Measurements from ENCODE around the gene FABP3. TPM values are rescaled to one million over a fixed set of nuclear protein-coding genes. Genes with fewer than 3 reads are reported as not detected.

The FABP3 gene
- total and polyA plus RNA-seq, 2 of the 13 experiments (the other 11 are each of a cell fraction or from before 2014, with no cell fraction given) = 0.21 to 0.24 TPM

DNA sequence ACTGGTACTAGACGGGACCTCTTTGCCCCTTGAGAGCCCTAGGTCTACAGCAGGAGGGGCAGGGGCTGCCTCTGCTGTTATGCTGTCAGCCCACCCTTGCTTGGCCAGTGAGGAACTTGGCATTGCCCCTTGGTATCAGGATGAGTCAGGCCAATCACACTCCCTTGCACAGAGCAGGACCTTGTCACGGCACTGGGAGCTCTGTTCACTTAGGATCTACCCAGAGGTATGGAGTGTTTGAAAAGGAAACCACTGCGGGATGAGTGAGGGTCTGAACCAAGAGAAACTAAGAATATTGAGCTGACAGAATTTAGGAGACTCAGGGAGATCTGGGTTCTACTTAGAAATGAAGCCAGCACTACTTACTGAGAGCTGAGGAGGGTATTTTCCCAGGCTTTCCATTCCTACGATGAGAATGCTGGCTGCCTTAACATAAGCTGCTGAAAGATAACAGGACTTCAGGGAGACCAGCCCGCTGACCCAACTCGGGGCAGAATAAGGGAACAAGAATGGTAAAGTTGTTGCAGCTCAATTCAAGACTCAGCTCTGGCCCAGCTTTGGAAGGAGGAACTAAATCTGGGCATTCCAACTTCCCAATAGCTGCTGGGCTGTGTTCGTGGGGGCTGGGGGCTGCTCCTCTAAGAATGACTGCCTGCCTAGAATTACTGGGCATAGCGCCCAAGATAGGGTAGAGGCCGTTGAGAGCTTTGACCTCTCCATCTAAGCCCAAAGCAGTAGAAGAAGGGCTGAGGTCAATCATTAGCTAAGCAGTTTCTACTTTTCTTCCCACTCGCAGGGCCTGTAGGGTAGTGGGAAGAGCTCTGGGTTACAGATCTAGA, 1.5 kb downstream of the FABP3 start (continued):
- peak; percentile 48; the same call in 1 of the 2 replicates for TF ChIP-seq HNF1B (CRISPR knock-in tag; IDR thresholded peaks at IDR 0.05)
- 0 out of 2 replicates have a peak, but pooled peaks have one; percentile 30 for TF ChIP-seq ZNF605 (CRISPR knock-in tag; IDR thresholded peaks at IDR 0.05)
- TF ChIP-seq ZNF407 (CRISPR knock-in tag; IDR thresholded peaks at IDR 0.05; ENCODE audit: not compliant biosample characterization) = no peak
- TF ChIP-seq HMG20A (CRISPR knock-in tag; IDR thresholded peaks at IDR 0.05; ENCODE audit: borderline replicate concordance) = 0 out of 2 replicates have a peak, but pooled peaks have one; percentile 4
- TF ChIP-seq ZNF501 (CRISPR knock-in tag; IDR thresholded peaks at IDR 0.05) = 0 out of 2 replicates have a peak, but pooled peaks have one; percentile 47
- 0 out of 2 replicates have a peak, but pooled peaks have one; percentile 14 for TF ChIP-seq KLF11 (CRISPR knock-in tag; IDR thresholded peaks at IDR 0.05)
- TF ChIP-seq, protein P1, sequence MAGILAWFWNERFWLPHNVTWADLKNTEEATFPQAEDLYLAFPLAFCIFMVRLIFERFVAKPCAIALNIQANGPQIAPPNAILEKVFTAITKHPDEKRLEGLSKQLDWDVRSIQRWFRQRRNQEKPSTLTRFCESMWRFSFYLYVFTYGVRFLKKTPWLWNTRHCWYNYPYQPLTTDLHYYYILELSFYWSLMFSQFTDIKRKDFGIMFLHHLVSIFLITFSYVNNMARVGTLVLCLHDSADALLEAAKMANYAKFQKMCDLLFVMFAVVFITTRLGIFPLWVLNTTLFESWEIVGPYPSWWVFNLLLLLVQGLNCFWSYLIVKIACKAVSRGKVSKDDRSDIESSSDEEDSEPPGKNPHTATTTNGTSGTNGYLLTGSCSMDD (CRISPR knock-in tag; IDR thresholded peaks at IDR 0.05) = no peak
- TF ChIP-seq STAG1 (CRISPR knock-in tag; IDR thresholded peaks at IDR 0.05) = no peak
- 0 out of 2 replicates have a peak, but pooled peaks have one; percentile 3 for TF ChIP-seq SAP130 (CRISPR knock-in tag; IDR thresholded peaks at IDR 0.05; ENCODE audit: low read depth)
- peak; percentile 35; the same call in 1 of the 2 replicates for TF ChIP-seq PHF21A (CRISPR knock-in tag; IDR thresholded peaks at IDR 0.05)
- TF ChIP-seq, protein P2, sequence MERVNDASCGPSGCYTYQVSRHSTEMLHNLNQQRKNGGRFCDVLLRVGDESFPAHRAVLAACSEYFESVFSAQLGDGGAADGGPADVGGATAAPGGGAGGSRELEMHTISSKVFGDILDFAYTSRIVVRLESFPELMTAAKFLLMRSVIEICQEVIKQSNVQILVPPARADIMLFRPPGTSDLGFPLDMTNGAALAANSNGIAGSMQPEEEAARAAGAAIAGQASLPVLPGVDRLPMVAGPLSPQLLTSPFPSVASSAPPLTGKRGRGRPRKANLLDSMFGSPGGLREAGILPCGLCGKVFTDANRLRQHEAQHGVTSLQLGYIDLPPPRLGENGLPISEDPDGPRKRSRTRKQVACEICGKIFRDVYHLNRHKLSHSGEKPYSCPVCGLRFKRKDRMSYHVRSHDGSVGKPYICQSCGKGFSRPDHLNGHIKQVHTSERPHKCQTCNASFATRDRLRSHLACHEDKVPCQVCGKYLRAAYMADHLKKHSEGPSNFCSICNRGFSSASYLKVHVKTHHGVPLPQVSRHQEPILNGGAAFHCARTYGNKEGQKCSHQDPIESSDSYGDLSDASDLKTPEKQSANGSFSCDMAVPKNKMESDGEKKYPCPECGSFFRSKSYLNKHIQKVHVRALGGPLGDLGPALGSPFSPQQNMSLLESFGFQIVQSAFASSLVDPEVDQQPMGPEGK (CRISPR knock-in tag; IDR thresholded peaks at IDR 0.05) = peak; percentile 80
